NCI-H2029 (cell line): ENCODE data around the gene BIN1.

ENCODE experiments used
- DNase-seq: peaks from one replicate; lab custom pipeline; 2025; lab: John Stamatoyannopoulos, UW

BIN1 gene

DNA sequence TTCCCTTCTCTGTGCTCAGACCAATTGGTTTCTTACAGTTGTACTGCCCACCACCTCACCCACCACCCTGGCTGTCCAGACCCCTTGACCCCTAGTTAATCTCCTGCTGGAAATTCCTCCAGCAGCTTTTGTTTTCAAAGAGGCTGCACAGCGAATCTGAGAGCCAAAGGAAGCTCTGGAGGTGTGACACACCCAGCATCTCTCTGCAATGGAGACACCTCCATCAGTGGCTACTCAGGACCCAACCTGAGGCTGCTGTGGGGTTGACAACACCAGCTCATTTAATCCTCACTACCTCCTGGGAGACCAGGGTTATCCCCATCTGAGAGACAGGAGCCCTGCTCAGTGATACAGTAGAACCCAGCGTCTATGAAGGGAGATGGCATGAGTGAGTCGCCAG is 86.4 kb downstream of the BIN1 start:
- DNase-seq = no peak

DNA sequence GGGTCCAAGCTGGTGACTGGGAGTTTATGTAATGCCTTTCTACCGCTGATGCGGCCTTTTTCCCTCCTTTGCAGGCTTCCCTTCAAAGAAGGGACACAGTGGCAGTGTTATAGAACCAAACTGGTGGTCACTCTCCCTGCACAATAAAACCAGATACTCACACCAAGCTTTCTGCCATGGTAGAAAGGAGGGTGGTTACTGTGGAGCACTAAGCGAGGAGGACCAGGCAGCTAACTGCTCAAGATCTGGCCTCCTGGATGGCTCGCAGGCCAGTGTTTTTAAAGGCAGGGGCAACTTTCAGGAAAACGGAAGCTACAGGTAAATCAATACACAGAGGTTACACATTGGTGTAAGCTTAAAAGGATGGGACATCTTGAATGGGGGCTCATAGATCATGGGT is 89.4 kb downstream of the BIN1 start:
- DNase-seq = no peak

DNA sequence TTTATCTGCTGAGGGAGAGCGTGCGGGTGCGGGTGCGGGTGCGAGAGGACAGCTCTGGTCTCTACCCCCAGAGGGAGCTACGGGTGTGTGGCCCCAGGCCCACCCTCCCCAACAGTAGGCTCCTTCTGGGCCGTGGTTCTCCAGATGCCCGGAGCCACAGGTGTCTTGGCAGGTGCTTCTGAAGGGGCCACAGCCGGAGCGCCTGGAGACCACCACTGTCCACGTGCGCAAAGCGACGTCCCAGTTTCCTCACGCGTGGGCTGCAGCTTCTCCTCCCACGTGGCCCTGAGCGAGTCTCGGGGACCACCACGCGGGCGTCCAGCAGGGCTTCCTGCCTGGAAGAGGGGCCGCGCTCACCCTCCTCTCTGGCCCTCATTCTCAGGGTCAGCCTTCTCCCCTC is 90.6 kb downstream of the BIN1 start:
- no peak for DNase-seq

DNA sequence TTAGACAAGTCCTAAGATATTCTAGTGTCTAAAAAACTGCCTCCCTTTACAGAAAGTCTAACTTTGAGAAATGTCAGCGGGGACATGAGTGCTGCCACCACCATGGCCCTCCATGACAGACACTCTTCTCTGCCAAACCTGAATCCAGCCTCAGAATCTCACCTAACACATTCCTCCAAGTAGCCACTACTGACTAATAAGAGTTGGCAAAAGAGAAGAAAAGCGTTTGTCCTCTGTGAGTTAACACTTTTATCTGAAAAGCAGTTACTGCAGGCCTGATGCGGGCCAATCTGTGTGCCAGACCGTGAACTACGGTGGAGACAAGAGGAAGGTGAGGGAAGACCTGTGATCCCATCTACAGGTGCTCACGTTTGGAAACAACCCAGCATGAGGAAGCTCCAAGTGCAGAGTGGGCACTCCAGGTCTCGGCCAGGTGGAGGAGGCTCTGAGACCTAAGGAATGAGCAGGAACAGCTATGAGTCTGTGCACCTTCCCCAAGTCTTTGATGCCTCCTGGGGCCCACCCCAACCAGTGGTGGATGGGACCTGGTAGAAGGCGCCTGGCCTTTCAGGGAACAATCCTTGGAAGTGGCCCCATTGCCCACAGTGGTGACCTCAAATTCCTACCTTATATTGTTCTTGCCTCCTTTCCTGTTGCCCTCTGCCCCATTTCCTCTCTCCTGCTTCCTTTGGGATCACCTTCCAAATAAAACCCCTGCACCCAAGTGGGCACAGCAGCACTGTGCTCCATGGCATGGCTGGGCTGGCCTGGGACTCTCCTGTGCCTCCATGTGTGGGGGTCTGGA is 91.6 kb downstream of the BIN1 start:
- no peak for DNase-seq

DNA sequence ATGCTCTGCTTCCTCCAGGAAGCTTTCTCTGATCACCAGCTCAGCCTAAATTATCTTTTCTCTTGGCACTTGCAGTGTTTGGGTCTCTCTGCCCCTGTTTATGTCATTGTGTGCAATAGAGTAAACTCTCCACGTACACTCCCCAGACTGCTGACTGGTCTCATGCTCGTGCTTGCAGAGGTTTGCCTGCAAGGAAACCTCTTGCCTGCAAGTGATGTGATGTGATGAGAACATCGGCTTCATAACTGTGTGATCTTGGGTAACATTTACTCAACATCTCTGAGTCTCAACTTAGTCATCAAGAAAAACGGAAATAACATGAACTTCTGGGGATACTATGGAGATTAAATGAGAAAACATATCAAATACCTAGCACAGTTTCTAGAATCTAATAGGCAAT is 92.3 kb downstream of the BIN1 start:
- DNase-seq = no peak

DNA sequence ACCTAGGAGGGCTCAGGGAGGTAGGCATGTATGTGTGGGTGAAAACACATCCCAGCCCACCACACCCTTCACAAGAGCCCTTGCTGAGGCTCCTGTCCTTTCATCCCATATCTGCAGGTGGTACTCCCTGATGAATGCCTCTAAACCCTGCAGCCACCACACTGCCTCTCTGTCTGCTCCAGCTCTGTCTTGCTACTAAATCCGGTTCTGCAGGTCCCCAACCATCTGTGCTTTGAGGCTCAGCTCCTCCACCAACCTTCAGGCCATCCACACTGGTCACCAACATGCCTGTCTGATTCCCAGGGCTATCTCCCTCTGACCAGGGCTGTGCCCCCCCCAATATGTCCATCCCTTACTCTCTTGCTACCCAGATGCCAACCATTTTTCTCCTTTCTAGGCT is 92.7 kb downstream of the BIN1 start:
- DNase-seq = no peak

DNA sequence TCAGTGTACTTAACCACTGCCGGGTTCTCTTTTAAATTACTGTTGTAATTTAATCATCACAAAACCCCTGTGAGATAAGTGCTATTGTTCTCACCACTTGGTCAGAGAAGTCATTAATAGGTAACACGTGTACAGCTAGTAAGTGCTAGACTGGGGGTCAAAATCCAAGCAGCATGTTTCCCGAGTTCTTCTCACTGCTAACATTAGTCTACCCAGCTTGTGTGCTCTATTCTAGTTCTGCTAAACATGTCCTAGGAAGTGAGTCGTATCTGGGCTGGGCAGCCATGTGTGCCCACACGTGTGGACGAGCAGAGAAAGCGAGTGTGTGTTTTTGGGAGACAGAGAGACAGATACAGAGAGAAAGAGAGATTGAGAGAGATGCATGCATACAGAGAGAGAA is 94.1 kb downstream of the BIN1 start:
- DNase-seq = no peak

DNA sequence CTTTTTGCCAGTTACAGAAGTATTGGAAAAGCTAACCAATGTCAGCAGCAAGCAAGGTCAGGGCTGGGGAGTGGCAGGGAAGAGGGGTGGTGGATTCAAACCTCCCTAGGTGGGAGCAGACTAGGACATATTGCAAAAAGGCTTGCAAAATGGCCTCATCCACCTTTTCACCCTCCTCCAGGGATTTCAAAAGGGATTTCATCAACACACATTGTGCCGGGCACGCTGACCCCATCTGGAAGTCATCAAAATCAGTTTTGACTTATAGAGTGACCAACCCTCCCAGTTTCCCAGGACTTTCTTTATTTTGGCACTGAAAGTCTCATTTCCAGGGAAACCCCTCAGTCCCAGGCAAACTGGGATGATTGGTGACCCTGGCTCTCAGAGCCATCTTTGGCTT is 94.7 kb downstream of the BIN1 start:
- DNase-seq = no peak

DNA sequence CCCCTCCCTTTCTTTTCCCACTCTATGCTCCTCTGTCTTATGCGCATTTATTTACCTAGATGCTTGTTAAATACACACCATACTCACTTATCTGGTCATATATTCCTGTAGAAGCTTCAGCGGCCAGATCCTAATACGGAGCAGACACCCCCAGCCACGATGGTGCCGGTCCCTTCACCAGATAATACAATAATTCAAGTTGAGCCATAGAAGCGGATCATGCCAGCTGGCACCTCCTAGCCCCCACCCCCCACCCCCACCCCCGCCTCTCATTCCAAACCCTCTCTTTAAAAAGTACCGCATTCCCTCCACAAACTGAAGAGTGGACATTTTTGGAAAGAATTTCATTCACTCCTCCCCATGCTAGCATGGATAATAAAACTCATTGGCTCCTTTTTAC is 95.2 kb downstream of the BIN1 start:
- no peak for DNase-seq

DNA sequence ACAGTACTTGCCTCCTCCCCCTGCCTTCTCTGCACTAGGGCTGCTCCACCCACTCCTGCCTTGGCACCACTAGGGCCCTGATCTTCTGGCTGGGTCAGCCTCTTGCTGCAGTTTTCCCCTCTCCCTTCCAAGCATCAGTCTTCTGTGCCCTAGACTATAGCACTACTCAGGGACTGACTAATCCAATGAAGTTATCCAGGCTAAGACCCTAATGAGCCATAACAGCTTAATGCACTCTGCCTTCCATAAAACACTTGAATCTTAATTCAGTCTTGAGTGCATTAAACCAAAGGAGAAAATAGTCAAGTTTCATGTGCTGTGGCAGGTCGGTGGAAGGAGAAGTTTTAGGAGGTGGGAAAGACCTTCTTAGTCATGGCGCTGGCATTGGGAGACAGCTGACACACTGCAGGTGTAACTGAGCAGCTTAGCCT is 95.7 kb downstream of the BIN1 start:
- DNase-seq = no peak

DNA sequence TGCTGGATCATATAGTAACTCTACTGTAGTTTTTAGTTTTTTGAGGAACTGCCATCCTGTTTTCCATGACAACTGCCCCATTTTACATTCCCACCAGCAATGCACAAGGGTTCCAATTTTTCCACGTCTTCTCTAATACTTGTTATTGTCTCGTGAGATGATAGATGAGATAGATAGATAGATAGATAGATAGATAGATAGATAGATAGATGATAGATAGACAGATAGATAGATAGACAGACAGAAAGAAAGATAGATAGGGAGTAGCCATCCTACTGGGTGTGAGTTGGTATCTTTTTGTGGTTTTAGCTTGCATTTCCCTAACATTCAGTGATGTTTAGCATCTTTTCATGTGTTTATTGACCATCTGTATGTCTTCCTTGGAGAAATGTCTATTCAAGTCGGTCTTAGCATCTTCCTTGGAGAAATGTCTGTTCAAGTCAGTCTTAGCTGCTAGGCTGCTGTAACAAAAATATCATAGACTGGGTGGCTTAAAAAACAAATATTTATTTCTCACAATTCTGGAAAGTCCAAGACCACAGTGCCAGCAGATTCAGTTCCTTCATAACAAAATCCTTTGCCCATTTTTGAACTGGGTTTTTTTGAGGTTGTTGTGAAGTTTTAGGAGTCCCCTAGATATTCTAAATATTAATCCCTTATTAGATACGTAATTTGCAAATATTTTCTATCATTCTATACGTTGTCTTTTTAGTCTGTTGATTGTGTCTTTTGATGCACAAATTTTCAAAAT is 98.5 kb downstream of the BIN1 start:
- no peak for DNase-seq

DNA sequence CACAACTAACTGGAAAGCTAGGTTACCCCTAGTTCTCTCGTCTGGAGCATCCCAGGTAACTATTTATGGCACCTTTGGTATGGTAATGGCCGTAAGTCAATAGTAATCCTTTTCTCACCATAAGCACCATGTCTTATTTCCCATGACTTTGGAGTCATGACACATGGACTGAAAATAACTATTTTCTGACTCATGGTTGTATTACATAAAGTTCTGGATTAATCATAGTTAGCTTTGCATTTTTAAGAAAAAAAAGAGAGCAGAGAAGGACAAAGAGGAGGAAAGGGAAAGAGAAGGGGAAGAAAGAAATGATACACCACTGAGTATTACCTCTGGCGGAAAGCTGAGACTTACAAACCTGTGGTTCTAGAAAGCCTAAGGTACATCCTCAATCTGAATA is 99.3 kb downstream of the BIN1 start:
- no peak for DNase-seq

DNA sequence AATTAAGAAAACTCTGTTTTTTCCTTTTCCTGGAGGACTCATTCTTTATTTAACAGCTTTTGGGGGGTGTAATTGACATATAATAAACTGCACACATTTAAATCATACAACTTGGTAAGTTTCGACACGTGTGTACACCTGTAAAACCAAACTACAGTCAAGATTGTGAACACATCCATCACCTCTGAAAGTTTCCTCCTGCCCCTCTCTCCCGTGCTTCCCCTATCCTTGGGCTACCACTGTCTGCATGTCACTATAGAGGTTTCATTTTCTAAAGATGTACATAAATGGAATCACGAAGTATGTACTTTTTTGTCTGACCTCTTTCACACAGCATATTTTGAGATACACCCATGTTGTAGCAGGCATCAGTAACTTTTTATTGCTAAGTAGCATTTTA is 100.0 kb downstream of the BIN1 start:
- DNase-seq = no peak

DNA sequence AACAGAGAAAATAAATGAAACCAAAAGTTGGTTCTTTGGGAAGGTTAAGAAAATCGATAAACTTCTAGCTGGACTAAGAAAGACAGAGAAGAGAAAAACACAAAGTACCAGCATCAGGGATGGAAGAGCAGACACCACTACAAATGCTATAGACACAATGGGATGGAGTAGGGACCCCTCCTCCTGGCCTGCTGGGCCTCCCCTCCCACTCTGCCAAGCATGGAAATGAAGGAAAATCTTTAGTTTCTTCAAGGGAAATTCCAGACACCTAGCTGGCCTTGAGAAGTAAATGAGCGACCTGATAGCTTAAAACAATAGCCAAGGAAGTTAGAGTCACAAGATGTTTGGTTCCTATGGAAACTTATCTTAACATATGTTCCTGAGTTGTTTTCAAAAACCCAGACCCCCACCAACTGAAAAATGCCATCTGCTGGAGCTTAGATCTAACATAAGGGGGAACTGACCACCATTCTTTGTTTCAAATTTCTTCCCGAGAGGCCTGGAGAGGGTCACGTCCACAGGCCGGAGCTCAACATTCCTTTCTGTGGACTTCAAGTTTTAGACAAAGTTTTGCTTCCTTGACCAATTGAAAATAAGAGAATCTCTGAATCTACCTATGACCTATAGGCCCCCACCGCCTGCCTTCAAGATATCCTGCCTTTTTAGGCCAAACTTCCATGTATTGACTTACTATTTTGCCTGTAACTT is 101.9 kb downstream of the BIN1 start:
- no peak for DNase-seq

DNA sequence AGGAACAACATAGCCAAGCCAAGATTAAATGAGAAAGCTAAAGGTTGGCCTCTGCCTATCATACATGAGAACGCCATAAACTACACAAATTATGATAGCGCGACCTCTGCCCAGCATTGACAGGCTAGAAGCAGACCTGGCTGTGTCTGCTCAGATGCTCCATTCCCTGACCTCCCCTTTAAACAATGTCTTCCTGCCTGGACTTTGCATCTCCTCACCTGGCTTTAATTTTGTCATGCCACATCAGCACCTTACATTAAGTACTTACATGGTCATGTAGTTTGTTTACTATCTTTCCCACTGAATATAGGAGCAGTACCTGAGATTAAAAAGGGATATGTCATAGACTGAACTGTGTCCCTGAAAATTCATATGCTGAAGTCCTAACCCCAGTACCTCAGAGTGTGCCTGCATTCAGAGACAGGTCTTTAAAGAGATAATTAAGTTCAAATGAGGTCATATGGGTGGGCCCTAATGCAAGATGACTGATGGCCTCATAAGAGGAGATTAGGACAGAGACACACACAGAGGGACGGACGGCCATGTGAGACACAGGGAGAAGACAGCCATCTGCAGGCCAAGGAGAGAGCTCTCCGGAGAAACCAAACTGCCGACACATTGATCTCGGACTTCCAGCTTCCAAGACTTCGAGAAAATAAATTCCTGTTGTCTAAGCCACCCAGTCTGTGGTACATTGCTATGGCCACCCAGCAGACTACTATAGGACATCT is 103.7 kb downstream of the BIN1 start:
- DNase-seq = no peak

DNA sequence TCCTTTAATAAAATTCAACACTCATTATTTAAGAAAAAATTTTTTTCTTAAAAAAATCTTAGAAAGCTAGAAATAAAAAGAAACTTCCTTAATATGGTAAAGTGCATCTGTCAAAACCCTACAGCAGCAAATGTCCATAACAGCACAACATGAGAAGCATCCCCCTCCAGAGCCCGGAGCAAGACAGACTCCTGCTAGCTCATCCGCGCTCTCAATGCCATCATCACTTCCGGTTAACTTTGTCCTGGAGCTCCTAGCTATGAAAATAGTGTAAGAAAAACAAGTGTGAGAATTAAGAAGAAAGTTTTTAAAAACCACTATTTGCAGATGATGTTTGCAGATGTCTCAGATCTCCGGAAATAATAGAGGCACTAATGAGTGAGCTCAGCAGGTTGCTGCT is 105.2 kb downstream of the BIN1 start:
- no peak for DNase-seq

DNA sequence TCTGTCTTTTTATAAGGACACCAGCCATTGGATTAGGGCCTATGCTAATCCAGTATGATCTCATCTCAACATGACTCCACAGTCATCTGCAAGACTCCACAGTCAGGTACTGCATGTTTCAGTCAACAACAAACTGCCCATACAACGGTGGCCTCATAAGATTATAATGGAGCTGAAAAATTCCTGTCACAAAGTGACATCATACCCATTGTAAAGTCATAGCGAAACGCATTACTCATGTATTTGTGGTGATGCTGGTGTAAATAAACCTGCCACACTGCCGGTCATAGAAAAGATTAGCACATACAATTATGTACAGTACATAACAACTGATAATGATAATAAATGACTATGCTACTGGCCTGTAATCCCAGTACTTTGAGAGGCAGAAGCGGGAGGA is 106.0 kb downstream of the BIN1 start:
- DNase-seq = no peak

DNA sequence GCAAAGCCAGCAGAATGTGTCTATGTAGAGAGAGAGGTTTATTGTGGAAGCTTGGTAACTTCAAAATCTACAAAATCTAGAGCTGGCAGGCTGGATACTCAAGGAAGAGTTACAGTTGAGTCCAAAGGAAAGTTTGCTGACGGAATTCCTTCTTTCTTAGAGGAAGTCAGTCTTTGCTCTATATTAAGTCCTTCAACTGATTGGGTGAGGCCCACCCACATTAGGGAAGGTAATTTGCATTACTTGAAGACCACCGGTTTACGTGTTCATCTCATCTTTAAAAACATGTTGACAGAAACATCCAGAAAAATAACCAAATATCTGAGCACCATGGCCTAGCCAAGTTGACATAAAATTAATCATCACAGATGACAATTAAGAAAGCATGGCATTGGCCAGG is 106.8 kb downstream of the BIN1 start:
- no peak for DNase-seq

DNA sequence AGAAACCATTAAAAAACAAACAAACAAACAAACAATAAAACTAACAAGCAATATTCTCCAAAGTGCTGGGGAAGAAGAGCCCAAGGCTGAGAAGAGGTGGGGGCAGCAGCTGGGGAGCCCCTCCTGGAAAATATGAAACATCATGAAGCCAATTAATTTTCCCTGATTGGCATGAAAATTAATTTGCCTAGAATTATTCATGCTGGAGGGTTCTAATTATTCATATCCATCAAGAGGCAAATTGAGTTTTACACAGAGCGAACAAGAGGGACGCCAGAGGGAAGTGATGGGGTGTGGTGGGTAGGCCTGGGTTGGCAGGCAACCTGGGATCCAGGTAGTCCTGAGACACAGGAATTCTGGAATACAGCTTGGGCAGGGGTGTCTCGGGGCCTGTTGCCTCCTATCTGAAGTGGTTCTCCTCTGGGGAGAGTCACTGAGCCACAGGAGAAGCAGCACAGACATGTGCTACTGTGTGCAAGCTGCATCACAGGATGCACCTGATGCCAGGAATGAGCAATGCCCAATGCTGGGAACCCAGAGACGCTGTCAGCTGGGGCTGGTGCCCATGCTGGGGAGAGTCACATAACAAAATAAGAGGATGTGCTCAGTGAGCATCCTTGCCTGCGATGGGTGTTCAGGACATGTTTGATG is 107.7 kb downstream of the BIN1 start:
- DNase-seq = no peak

DNA sequence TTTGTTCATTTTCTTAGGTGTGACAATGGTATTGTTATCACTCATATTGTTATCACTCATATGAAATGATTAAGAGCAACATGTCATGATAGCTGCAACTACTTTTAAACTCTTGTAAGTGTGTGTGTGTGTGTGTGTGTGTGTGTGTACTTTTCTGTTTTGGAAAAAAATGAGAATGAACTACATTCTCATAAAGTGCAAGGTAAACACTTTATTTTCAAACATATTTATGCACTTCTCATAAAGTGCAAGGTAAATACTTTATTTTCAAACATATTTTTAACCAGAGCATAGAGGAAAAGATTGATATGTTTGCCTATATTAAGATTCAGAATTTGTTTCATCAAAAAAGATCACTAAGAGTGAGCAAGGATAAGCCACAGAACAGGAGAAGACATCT is 108.5 kb downstream of the BIN1 start:
- no peak for DNase-seq
